ENCODE measurements around the gene PHF11. TPM values are rescaled to one million over a fixed set of nuclear protein-coding genes. Genes with fewer than 3 reads are reported as not detected.

PHF11 gene
- 10 to 100 TPM; 91.4 to 96.9 TPM for total RNA-seq

GRCh38 chr13:49495783-49496762, at the start of gene PHF11:
TSS of gene PHF11 (plus strand) at chr13:49495953. CDS start at chr13:49496002, 49 bp downstream.
- intact Hi-C loops (cut with micrococcal nuclease) = loop anchor here (1.0 to 5.0 kb wide), 16 partner anchors 42 to 1957 kb away; partner anchors contain the start of genes CAB39L, CDADC1, EBPL and INTS6
- CTCF ChIA-PET = interaction anchor here (0.5 to 2.0 kb wide), 5 partner anchors 14 to 53 kb away, joined by 3 to 8 read pairs (median 4); partner anchors contain the start of genes CAB39L and SETDB2
- Mint-ChIP-seq H3K36me3 (ENCODE audit: low read depth) (peaks cover 46% of the 10 kb centered on the region), H3K9me3 (peaks cover 4% of the 10 kb centered on the region), H3K4me3 (peak within 1 kb of the TSS; percentile 91), H3K27ac (peak within 1 kb of the TSS; percentile 96), H3K4me1 (ENCODE audit: low read depth) (peaks cover 49% of the 10 kb centered on the region), H3K27me3 (ENCODE audit: low read depth) (no peaks in the 10 kb centered on the region)
- DNase-seq = peak; percentile 95

- Mint-ChIP-seq H3K4me1 (ENCODE audit: low read depth) (peaks cover 66% of the 10 kb centered on the region), H3K4me3 (peak overlapping the region; percentile 59), H3K36me3 (ENCODE audit: low read depth) (peaks cover 14% of the 10 kb centered on the region), H3K27me3 (ENCODE audit: low read depth) (no peaks in the 10 kb centered on the region), H3K27ac (peak overlapping the region; percentile 77), H3K9me3 (no peaks in the 10 kb centered on the region)
- CTCF ChIA-PET = interaction anchor here (0.8 to 1.0 kb wide), 2 partner anchors 49 to 163 kb away, joined by 3 read pairs; partner anchors contain the start of gene PHF11
- no peak for DNase-seq
- intact Hi-C loops (cut with micrococcal nuclease) = loop anchor here (10.0 kb wide), 2 partner anchors 1032 to 1302 kb away; partner anchors contain the start of gene LPAR6
Measured at GRCh38 chr13:49446473-49446872, 49.3 kb upstream of the PHF11 start.

- no peak for DNase-seq
- intact Hi-C loops (cut with micrococcal nuclease) = loop anchor here (10.0 kb wide), 2 partner anchors 1034 to 1304 kb away; partner anchors contain the start of gene LPAR6
Measured at GRCh38 chr13:49448753-49449152, 47.0 kb upstream of the PHF11 start.

GRCh38 chr13:49450105-49450819, 45.5 kb upstream of the PHF11 start:
- no peak overlapping the region for H3K4me3 Mint-ChIP-seq
- peaks cover 23% of the 10 kb centered on the region for H3K36me3 Mint-ChIP-seq (ENCODE audit: low read depth)
- peaks cover 56% of the 10 kb centered on the region for H3K4me1 Mint-ChIP-seq (ENCODE audit: low read depth)
- CTCF ChIA-PET = interaction anchor here (1.0 to 1.3 kb wide), 2 partner anchors 9 to 11 kb away, joined by 3 to 4 read pairs; no protein-coding TSS in a partner anchor
- intact Hi-C loops (cut with micrococcal nuclease) = no loop called here
- DNase-seq = no peak
- no peaks in the 10 kb centered on the region for H3K9me3 Mint-ChIP-seq
- H3K27me3 Mint-ChIP-seq (ENCODE audit: low read depth) = no peaks in the 10 kb centered on the region
- H3K27ac Mint-ChIP-seq = peak overlapping the region; percentile 6

More at GRCh38 chr13:49448753-49449152, 47.0 kb upstream of the PHF11 start:
- Mint-ChIP-seq H3K4me3 (no peak overlapping the region), H3K9me3 (no peaks in the 10 kb centered on the region), H3K27ac (no peak overlapping the region), H3K27me3 (ENCODE audit: low read depth) (no peaks in the 10 kb centered on the region), H3K36me3 (ENCODE audit: low read depth) (peaks cover 23% of the 10 kb centered on the region), H3K4me1 (ENCODE audit: low read depth) (peaks cover 50% of the 10 kb centered on the region)
- CTCF ChIA-PET = no interaction called here

GRCh38 chr13:49452725-49453457, 42.9 kb upstream of the PHF11 start:
- intact Hi-C loops (cut with micrococcal nuclease) = no loop called here
- CTCF ChIA-PET = no interaction called here
- no peaks in the 10 kb centered on the region for H3K27me3 Mint-ChIP-seq (ENCODE audit: low read depth)

GRCh38 chr13:49453465-49453864, 42.3 kb upstream of the PHF11 start:
- H3K4me1 Mint-ChIP-seq (ENCODE audit: low read depth) = peaks cover 31% of the 10 kb centered on the region
- peaks cover 19% of the 10 kb centered on the region for H3K36me3 Mint-ChIP-seq (ENCODE audit: low read depth)
- no peaks in the 10 kb centered on the region for H3K27me3 Mint-ChIP-seq (ENCODE audit: low read depth)
- intact Hi-C loops (cut with micrococcal nuclease) = no loop called here
- no peak overlapping the region for H3K27ac Mint-ChIP-seq
- DNase-seq = no peak
- H3K4me3 Mint-ChIP-seq = no peak overlapping the region
- CTCF ChIA-PET = no interaction called here
- H3K9me3 Mint-ChIP-seq = no peaks in the 10 kb centered on the region

More at GRCh38 chr13:49452725-49453457, 42.9 kb upstream of the PHF11 start:
- no peak overlapping the region for H3K4me3 Mint-ChIP-seq
- no peak overlapping the region for H3K27ac Mint-ChIP-seq
- peaks cover 20% of the 10 kb centered on the region for H3K36me3 Mint-ChIP-seq (ENCODE audit: low read depth)
- DNase-seq = no peak
- H3K9me3 Mint-ChIP-seq = no peaks in the 10 kb centered on the region
- H3K4me1 Mint-ChIP-seq (ENCODE audit: low read depth) = peaks cover 36% of the 10 kb centered on the region

- CTCF ChIA-PET = no interaction called here
- no peak overlapping the region for H3K4me3 Mint-ChIP-seq
- no peak for DNase-seq
- H3K27ac Mint-ChIP-seq = no peak overlapping the region
- no peaks in the 10 kb centered on the region for H3K27me3 Mint-ChIP-seq (ENCODE audit: low read depth)
- no peaks in the 10 kb centered on the region for H3K9me3 Mint-ChIP-seq
- intact Hi-C loops (cut with micrococcal nuclease) = loop anchor here (1.0 kb wide), 2 partner anchors 10 to 41 kb away; partner anchors contain the start of genes CAB39L, PHF11 and SETDB2
- peaks cover 13% of the 10 kb centered on the region for H3K36me3 Mint-ChIP-seq (ENCODE audit: low read depth)
- peaks cover 20% of the 10 kb centered on the region for H3K4me1 Mint-ChIP-seq (ENCODE audit: low read depth)
Measured at GRCh38 chr13:49454388-49455006, 41.3 kb upstream of the PHF11 start.

- Mint-ChIP-seq H3K4me3 (no peak overlapping the region), H3K27me3 (ENCODE audit: low read depth) (no peaks in the 10 kb centered on the region), H3K27ac (no peak overlapping the region), H3K36me3 (ENCODE audit: low read depth) (peaks cover 10% of the 10 kb centered on the region), H3K4me1 (ENCODE audit: low read depth) (peaks cover 17% of the 10 kb centered on the region), H3K9me3 (no peaks in the 10 kb centered on the region)
- DNase-seq = no peak
- intact Hi-C loops (cut with micrococcal nuclease) = no loop called here
- CTCF ChIA-PET = no interaction called here
Measured at GRCh38 chr13:49455007-49455398, 40.8 kb upstream of the PHF11 start.

- CTCF ChIA-PET = no interaction called here
- Mint-ChIP-seq H3K4me1 (ENCODE audit: low read depth) (peaks cover 12% of the 10 kb centered on the region), H3K4me3 (no peak overlapping the region), H3K27ac (no peak overlapping the region), H3K36me3 (ENCODE audit: low read depth) (peaks cover 16% of the 10 kb centered on the region), H3K9me3 (no peaks in the 10 kb centered on the region), H3K27me3 (ENCODE audit: low read depth) (no peaks in the 10 kb centered on the region)
- DNase-seq = no peak
- intact Hi-C loops (cut with micrococcal nuclease) = no loop called here
Measured at GRCh38 chr13:49456156-49456555, 39.6 kb upstream of the PHF11 start.

GRCh38 chr13:49457221-49457620, 38.5 kb upstream of the PHF11 start:
- Mint-ChIP-seq H3K4me3 (no peak overlapping the region), H3K27ac (no peak overlapping the region), H3K27me3 (ENCODE audit: low read depth) (no peaks in the 10 kb centered on the region), H3K4me1 (ENCODE audit: low read depth) (peaks cover 12% of the 10 kb centered on the region), H3K36me3 (ENCODE audit: low read depth) (peaks cover 23% of the 10 kb centered on the region), H3K9me3 (no peaks in the 10 kb centered on the region)
- CTCF ChIA-PET = no interaction called here
- no peak for DNase-seq
- intact Hi-C loops (cut with micrococcal nuclease) = no loop called here

GRCh38 chr13:49459580-49459979, 36.2 kb upstream of the PHF11 start:
- CTCF ChIA-PET = interaction anchor here (1.4 kb wide), 1 partner anchor 9 kb away, joined by 4 read pairs; no protein-coding TSS in a partner anchor
- no peak overlapping the region for H3K4me3 Mint-ChIP-seq
- H3K27ac Mint-ChIP-seq = no peak overlapping the region
- no peak for DNase-seq
- intact Hi-C loops (cut with micrococcal nuclease) = no loop called here
- peaks cover 3% of the 10 kb centered on the region for H3K9me3 Mint-ChIP-seq
- H3K36me3 Mint-ChIP-seq (ENCODE audit: low read depth) = peaks cover 35% of the 10 kb centered on the region
- no peaks in the 10 kb centered on the region for H3K27me3 Mint-ChIP-seq (ENCODE audit: low read depth)
- peaks cover 3% of the 10 kb centered on the region for H3K4me1 Mint-ChIP-seq (ENCODE audit: low read depth)

Measured in activated naive CD4-positive, alpha-beta T cell treated with anti-CD3 and anti-CD28 coated beads for 36 hours (primary cell).